T-cell (primary cell): ENCODE data around the gene ARHGAP15. TPM values are rescaled to one million over a fixed set of nuclear protein-coding genes. Genes with fewer than 3 reads are reported as not detected.

ENCODE experiments used
- ATAC-seq, 4 experiments: fragments of 200-7000 bp in 3 of 4; fragments of 150-1000 bp in 1 of 4; cut with Tn5 transposase; replicated peaks in 1 of 4; 1 replicate in 3 of 4; 2 replicates in 1 of 4; pipeline ENCODE4 v1.10.0; 2021; ENCODE audit warnings: moderate library complexity in 3 of 4, mild to moderate bottlenecking in 2 of 4, moderate number of reproducible peaks in 1 of 4
- CTCF ChIA-PET, 2 donors: fragments of 300-600 bp; sonication (Branson Sonifier 250); formaldehyde crosslinking; loops; one replicate each; lab custom pipeline; 2022; ENCODE audit warnings: antibody characterized with exemption in 2 of 2; lab: Charles Lee
- POLR2A ChIA-PET, 2 donors: fragments of 300-600 bp; sonication (Branson Sonifier 250); formaldehyde crosslinking; loops; one replicate each; lab custom pipeline; 2022; ENCODE audit warnings: antibody characterized with exemption in 2 of 2; lab: Charles Lee
- DNase-seq, 35 experiments: peaks; one replicate each; pipeline versions ENCODE4 v3.0.0 to v3.0.0-alpha.2; 2013 to 2023
- H3K27ac ChIP-seq: one replicate; pipeline ENCODE4 v1.5.1; 2013; ENCODE audit warnings: low read length
- H3K27me3 ChIP-seq, 2 experiments: replicated peaks in 1 of 2; 1 replicate in 1 of 2; 2 replicates in 1 of 2; pipeline versions ENCODE4 v1.6.1 to v1.7.0; 2013; ENCODE audit warnings: low read length in 1 of 2, mixed read lengths in 1 of 2; ENCODE audit not compliant: control insufficient read depth in 2 of 2, insufficient read depth in 2 of 2; ENCODE audit errors: extremely low read depth in 1 of 2
- H3K36me3 ChIP-seq, 2 donors: 1 replicate in 1 of 2; 2 replicates in 1 of 2; pipeline versions ENCODE4 v1.6.1 to v1.7.0; 2013; ENCODE audit warnings: low read length in 1 of 2; ENCODE audit not compliant: control insufficient read depth in 2 of 2, insufficient read depth in 1 of 2; ENCODE audit errors: extremely low read depth in 1 of 2
- H3K4me1 ChIP-seq, 2 experiments: 1 replicate in 1 of 2; 2 replicates in 1 of 2; pipeline versions ENCODE4 v1.6.1 to v1.7.0; 2013; ENCODE audit warnings: low read length in 2 of 2, mixed read lengths in 1 of 2; ENCODE audit not compliant: insufficient read depth in 2 of 2, control insufficient read depth in 1 of 2; ENCODE audit errors: extremely low read depth in 1 of 2
- H3K4me3 ChIP-seq, 2 donors: 1 replicate in 1 of 2; 2 replicates in 1 of 2; pipeline versions ENCODE4 v1.5.1 to v1.7.0; 2013; ENCODE audit warnings: mild to moderate bottlenecking in 2 of 2, low read length in 1 of 2, moderate library complexity in 1 of 2; ENCODE audit not compliant: control insufficient read depth in 1 of 2; ENCODE audit errors: extremely low read depth in 1 of 2
- H3K9me3 ChIP-seq: 2 replicates; pipeline ENCODE4 v1.7.0; 2013
- H3K27ac Mint-ChIP-seq, 2 donors: one replicate each; pipeline ENCODE4 v1.8.0; 2020 to 2021; ENCODE audit warnings: mild to moderate bottlenecking in 2 of 2, mixed read lengths in 2 of 2
- H3K27me3 Mint-ChIP-seq, 2 donors: one replicate each; pipeline ENCODE4 v1.8.0; 2021 to 2022; ENCODE audit warnings: mixed read lengths in 2 of 2
- H3K36me3 Mint-ChIP-seq: one replicate; pipeline ENCODE4 v1.8.0; 2021; ENCODE audit warnings: mixed read lengths
- H3K4me1 Mint-ChIP-seq, 3 donors: one replicate each; pipeline ENCODE4 v1.8.0; 2020 to 2022; ENCODE audit warnings: mixed read lengths in 3 of 3, mild to moderate bottlenecking in 1 of 3
- H3K4me3 Mint-ChIP-seq, 3 donors: one replicate each; pipeline ENCODE4 v1.8.0; 2020 to 2022; ENCODE audit warnings: mild to moderate bottlenecking in 3 of 3, mixed read lengths in 3 of 3, moderate library complexity in 3 of 3
- H3K9me3 Mint-ChIP-seq, 3 donors: one replicate each; pipeline ENCODE4 v1.8.0; 2020 to 2022; ENCODE audit warnings: mixed read lengths in 3 of 3
- WGBS: methylation state at CpG from one replicate; pipeline ENCODE4 v1.1.5; 2013; ENCODE audit warnings: missing lambda C conversion rate; ENCODE audit not compliant: insufficient coverage; 5-methylcytosine and 5-hydroxymethylcytosine counted together
- total RNA-seq, 35 experiments: library from RNA in 6 of 35; stranded (reverse) in 6 of 35; fragments of 120-200 nt in 1 of 35; gene quantifications; one replicate each; pipeline versions ENCODE4 v1.2.1 to v1.2.4 and lab custom pipeline; 2013 to 2026

Gene ARHGAP15
- total RNA-seq, 5 donors from 2014 or later (not counting 1 experiment from before 2014, with no cell fraction given), result 154 to 271 (median 188) TPM

GRCh38 chr2:143466391-143466790 lies 337.2 kb downstream of the ARHGAP15 start:
- Histone ChIP-seq H3K27me3 (no peaks in the 10 kb centered on the region), H3K4me3 (no peak overlapping the region), H3K27ac (no peak overlapping the region), H3K4me1 (no peaks in the 10 kb centered on the region), H3K9me3 (no peaks in the 10 kb centered on the region), H3K36me3 (peaks cover 0 to under 1% of the 10 kb centered on the region in 2 donors)
- Mint-ChIP-seq H3K36me3 (peaks cover 22% of the 10 kb centered on the region), H3K27me3 (no peaks in the 10 kb centered on the region), H3K4me1 (peaks cover 22 to 40% (median 32%) of the 10 kb centered on the region in 3 donors), H3K9me3 (no peaks in the 10 kb centered on the region), H3K4me3 (no peak overlapping the region), H3K27ac (no peak overlapping the region)
- ChIA-PET CTCF (no interaction called here), POLR2A (interaction anchor here in 1 of 2 donors (0.6 kb wide), 1 partner anchor 13 kb away, joined by 3 read pairs; no protein-coding TSS in a partner anchor)
- DNase-seq (no peak), ATAC-seq (no peak)
- WGBS, result no CpG with 5 or more reads among the region's 1 CpG

GRCh38 chr2:143467011-143467410 lies 337.8 kb downstream of the ARHGAP15 start:
- peaks cover 23 to 42% (median 32%) of the 10 kb centered on the region in 3 donors for H3K4me1 Mint-ChIP-seq
- H3K27me3 ChIP-seq, result no peaks in the 10 kb centered on the region
- peaks cover 28% of the 10 kb centered on the region for H3K36me3 Mint-ChIP-seq
- H3K4me1 ChIP-seq, result no peaks in the 10 kb centered on the region
- peak overlapping the region in 1 of 2 donors; percentile 28 for H3K27ac Mint-ChIP-seq
- no peak overlapping the region for H3K27ac ChIP-seq
- H3K4me3 Mint-ChIP-seq, result no peak overlapping the region
- DNase-seq (no peak), ATAC-seq (no peak)
- CTCF ChIA-PET, result no interaction called here
- H3K36me3 ChIP-seq, result peaks cover 0 to 5% of the 10 kb centered on the region in 2 donors
- no CpG with 5 or more reads among the region's 3 CpGs for WGBS
- POLR2A ChIA-PET, result interaction anchor here in 1 of 2 donors (0.6 kb wide), 1 partner anchor 14 kb away, joined by 3 read pairs; no protein-coding TSS in a partner anchor
- H3K9me3 ChIP-seq, result no peaks in the 10 kb centered on the region
- no peaks in the 10 kb centered on the region for H3K27me3 Mint-ChIP-seq
- no peak overlapping the region for H3K4me3 ChIP-seq
- no peaks in the 10 kb centered on the region for H3K9me3 Mint-ChIP-seq

GRCh38 chr2:143468341-143468888 lies 339.2 kb downstream of the ARHGAP15 start:
- H3K4me3 Mint-ChIP-seq, result no peak overlapping the region
- ChIA-PET POLR2A (no interaction called here), CTCF (no interaction called here)
- H3K27me3 ChIP-seq, result no peaks in the 10 kb centered on the region
- H3K27ac Mint-ChIP-seq, result no peak overlapping the region
- peaks cover 30% of the 10 kb centered on the region for H3K36me3 Mint-ChIP-seq
- no peaks in the 10 kb centered on the region for H3K9me3 ChIP-seq
- DNase-seq (no peak), ATAC-seq (no peak)
- peaks cover 0 to 5% of the 10 kb centered on the region in 2 donors for H3K36me3 ChIP-seq
- no peaks in the 10 kb centered on the region for H3K27me3 Mint-ChIP-seq
- H3K4me1 Mint-ChIP-seq, result peaks cover 19 to 44% (median 31%) of the 10 kb centered on the region in 3 donors
- H3K27ac ChIP-seq, result no peak overlapping the region
- no peaks in the 10 kb centered on the region for H3K4me1 ChIP-seq
- H3K9me3 Mint-ChIP-seq, result no peaks in the 10 kb centered on the region
- H3K4me3 ChIP-seq, result no peak overlapping the region

GRCh38 chr2:143469323-143469722 lies 340.1 kb downstream of the ARHGAP15 start:
- Mint-ChIP-seq H3K27me3 (no peaks in the 10 kb centered on the region), H3K9me3 (no peaks in the 10 kb centered on the region), H3K4me3 (no peak overlapping the region), H3K27ac (no peak overlapping the region), H3K36me3 (peaks cover 34% of the 10 kb centered on the region), H3K4me1 (peaks cover 22 to 47% (median 32%) of the 10 kb centered on the region in 3 donors)
- ChIA-PET POLR2A (interaction anchor here in 1 of 2 donors (0.7 kb wide), 1 partner anchor 332 kb away, joined by 4 read pairs; no protein-coding TSS in a partner anchor), CTCF (no interaction called here)
- H3K9me3 ChIP-seq, result no peaks in the 10 kb centered on the region
- WGBS, result 83% methylated on average over 4 of the region's 7 CpGs
- no peak overlapping the region for H3K4me3 ChIP-seq
- no peaks in the 10 kb centered on the region for H3K27me3 ChIP-seq
- H3K27ac ChIP-seq, result no peak overlapping the region
- ATAC-seq, result no peak
- no peaks in the 10 kb centered on the region for H3K4me1 ChIP-seq
- H3K36me3 ChIP-seq, result peaks cover 0 to 9% of the 10 kb centered on the region in 2 donors
- no peak for DNase-seq

GRCh38 chr2:143471550-143471949 lies 342.3 kb downstream of the ARHGAP15 start:
- POLR2A ChIA-PET, result no interaction called here
- Histone ChIP-seq H3K4me1 (peaks cover 0 to 4% of the 10 kb centered on the region in 2 experiments), H3K27ac (no peak overlapping the region), H3K36me3 (peaks cover 0 to 19% of the 10 kb centered on the region in 2 donors), H3K4me3 (no peak overlapping the region), H3K9me3 (no peaks in the 10 kb centered on the region), H3K27me3 (no peaks in the 10 kb centered on the region)
- Mint-ChIP-seq H3K27me3 (no peaks in the 10 kb centered on the region), H3K36me3 (peaks cover 37% of the 10 kb centered on the region), H3K4me1 (peaks cover 33 to 53% (median 41%) of the 10 kb centered on the region in 3 donors), H3K4me3 (no peak overlapping the region), H3K27ac (no peak overlapping the region), H3K9me3 (no peaks in the 10 kb centered on the region)
- no peak for ATAC-seq
- no peak for DNase-seq
- CTCF ChIA-PET, result no interaction called here
- WGBS, result 100% methylated on average over 1 of the region's 1 CpG

- WGBS, result 100% methylated on average over 1 of the region's 3 CpGs
- Histone ChIP-seq H3K27me3 (no peaks in the 10 kb centered on the region), H3K4me3 (no peak overlapping the region), H3K36me3 (peaks cover 0 to 22% of the 10 kb centered on the region in 2 donors), H3K9me3 (no peaks in the 10 kb centered on the region), H3K4me1 (peaks cover 3 to 4% of the 10 kb centered on the region in 2 experiments), H3K27ac (no peak overlapping the region)
- ChIA-PET POLR2A (interaction anchor here in 1 of 2 donors (1.0 kb wide), 1 partner anchor 16 kb away, joined by 3 read pairs; no protein-coding TSS in a partner anchor), CTCF (no interaction called here)
- Mint-ChIP-seq H3K36me3 (peaks cover 39% of the 10 kb centered on the region), H3K27ac (no peak overlapping the region), H3K27me3 (no peaks in the 10 kb centered on the region), H3K4me3 (no peak overlapping the region), H3K9me3 (no peaks in the 10 kb centered on the region), H3K4me1 (peaks cover 34 to 55% (median 46%) of the 10 kb centered on the region in 3 donors)
- ATAC-seq (no peak), DNase-seq (no peak)
These were observed 344.0 kb downstream of the ARHGAP15 start for GRCh38 chr2:143473216-143473615.
